Measurements from ENCODE around the gene HSF5. TPM values are rescaled to one million over a fixed set of nuclear protein-coding genes. Genes with fewer than 3 reads are reported as not detected.

The HSF5 gene
- total RNA-seq, 4 donors from 2014 or later, result under 0.01 to 0.13 TPM; not detected in 2

DNA sequence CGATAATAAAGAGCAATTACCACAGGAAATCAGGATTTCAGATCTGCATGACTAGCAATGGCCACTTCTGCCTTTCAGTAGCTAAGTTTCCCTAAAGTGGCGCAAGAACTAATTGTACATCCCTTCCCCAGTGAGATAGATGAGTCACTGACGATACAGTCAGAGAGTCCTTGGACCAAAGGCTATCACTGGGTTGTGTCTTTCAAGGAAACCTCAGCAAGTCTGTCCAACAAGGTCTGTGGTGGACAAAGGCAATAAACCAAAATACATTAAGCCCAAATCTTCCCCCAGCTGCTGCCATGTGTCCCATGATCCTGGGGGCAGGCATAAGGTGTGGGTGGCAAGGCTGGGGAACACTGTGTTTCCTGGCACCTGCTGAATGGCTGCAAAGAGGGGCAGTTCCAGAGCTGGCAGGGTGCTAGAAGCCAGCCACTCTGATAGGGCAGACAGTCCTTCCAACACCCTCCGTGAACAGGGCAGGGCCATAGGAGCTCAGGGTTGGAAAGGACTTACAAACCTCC lies 46.8 kb upstream of the HSF5 start:
- intact Hi-C loops (cut with DNase I), result no loop called here
- H3K9me3 ChIP-seq, result no peaks in the 10 kb centered on the region
- no peaks in the 10 kb centered on the region for H3K27me3 ChIP-seq
- no peak overlapping the region for H3K27ac ChIP-seq (replicated peaks in 1 of 4)
- no peak overlapping the region for H3K4me3 ChIP-seq
- 86% methylated on average over 4 of the region's 4 CpGs for WGBS
- TF ChIP-seq POLR2AphosphoS5 (IDR thresholded peaks at IDR 0.05) (no peak), EP300 (IDR thresholded peaks at IDR 0.05) (no peak), POLR2A (IDR thresholded peaks at IDR 0.05; ENCODE audit: low read depth) (no peak)
- TF ChIP-seq, protein P1, sequence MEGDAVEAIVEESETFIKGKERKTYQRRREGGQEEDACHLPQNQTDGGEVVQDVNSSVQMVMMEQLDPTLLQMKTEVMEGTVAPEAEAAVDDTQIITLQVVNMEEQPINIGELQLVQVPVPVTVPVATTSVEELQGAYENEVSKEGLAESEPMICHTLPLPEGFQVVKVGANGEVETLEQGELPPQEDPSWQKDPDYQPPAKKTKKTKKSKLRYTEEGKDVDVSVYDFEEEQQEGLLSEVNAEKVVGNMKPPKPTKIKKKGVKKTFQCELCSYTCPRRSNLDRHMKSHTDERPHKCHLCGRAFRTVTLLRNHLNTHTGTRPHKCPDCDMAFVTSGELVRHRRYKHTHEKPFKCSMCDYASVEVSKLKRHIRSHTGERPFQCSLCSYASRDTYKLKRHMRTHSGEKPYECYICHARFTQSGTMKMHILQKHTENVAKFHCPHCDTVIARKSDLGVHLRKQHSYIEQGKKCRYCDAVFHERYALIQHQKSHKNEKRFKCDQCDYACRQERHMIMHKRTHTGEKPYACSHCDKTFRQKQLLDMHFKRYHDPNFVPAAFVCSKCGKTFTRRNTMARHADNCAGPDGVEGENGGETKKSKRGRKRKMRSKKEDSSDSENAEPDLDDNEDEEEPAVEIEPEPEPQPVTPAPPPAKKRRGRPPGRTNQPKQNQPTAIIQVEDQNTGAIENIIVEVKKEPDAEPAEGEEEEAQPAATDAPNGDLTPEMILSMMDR (IDR thresholded peaks at IDR 0.05), result no peak
- DNase-seq (ENCODE audit: extremely low spot score), result no peak
- H3K4me1 ChIP-seq, result peaks cover 29 to 43% (median 30%) of the 10 kb centered on the region in 4 donors
- no peaks in the 10 kb centered on the region for H3K36me3 ChIP-seq

- intact Hi-C loops (cut with DNase I), result no loop called here
- Histone ChIP-seq H3K4me1 (peaks cover 26 to 42% (median 28%) of the 10 kb centered on the region in 4 donors), H3K27me3 (no peaks in the 10 kb centered on the region), H3K36me3 (no peaks in the 10 kb centered on the region), H3K27ac (replicated peaks in 1 of 4) (no peak overlapping the region), H3K9me3 (no peaks in the 10 kb centered on the region), H3K4me3 (no peak overlapping the region)
- TF ChIP-seq EP300 (IDR thresholded peaks at IDR 0.05) (no peak), POLR2A (IDR thresholded peaks at IDR 0.05; ENCODE audit: low read depth) (no peak), POLR2AphosphoS5 (IDR thresholded peaks at IDR 0.05) (no peak)
- TF ChIP-seq, protein P1 (IDR thresholded peaks at IDR 0.05), result no peak
- DNase-seq (ENCODE audit: extremely low spot score), result no peak
- WGBS, result 74% methylated on average over 2 of the region's 3 CpGs
Measured at GRCh38 chr17:58534331-58534730, 46.1 kb upstream of the HSF5 start.

GRCh38 chr17:58533616-58534188 lies 45.5 kb upstream of the HSF5 start:
- no peak for TF ChIP-seq POLR2AphosphoS5 (IDR thresholded peaks at IDR 0.05)
- no peak for TF ChIP-seq POLR2A (IDR thresholded peaks at IDR 0.05; ENCODE audit: low read depth)
- TF ChIP-seq, protein P1 (IDR thresholded peaks at IDR 0.05), result no peak
- no peak for TF ChIP-seq EP300 (IDR thresholded peaks at IDR 0.05)
- no peak for DNase-seq (ENCODE audit: extremely low spot score)
- H3K36me3 ChIP-seq, result no peaks in the 10 kb centered on the region
- H3K4me1 ChIP-seq, result peaks cover 21 to 42% (median 27%) of the 10 kb centered on the region in 4 donors
- no peak overlapping the region for H3K27ac ChIP-seq (replicated peaks in 1 of 4)
- H3K9me3 ChIP-seq, result no peaks in the 10 kb centered on the region
- H3K27me3 ChIP-seq, result no peaks in the 10 kb centered on the region
- H3K4me3 ChIP-seq, result no peak overlapping the region
- intact Hi-C loops (cut with DNase I), result no loop called here
- 98% methylated on average over 4 of the region's 5 CpGs for WGBS

GRCh38 chr17:58532555-58532951 lies 44.3 kb upstream of the HSF5 start:
- intact Hi-C loops (cut with DNase I), result no loop called here
- DNase-seq (ENCODE audit: extremely low spot score), result no peak
- Histone ChIP-seq H3K27ac (replicated peaks in 1 of 4) (peak overlapping the region in 1 of 4 donors; percentile 59), H3K36me3 (no peaks in the 10 kb centered on the region), H3K4me3 (peak overlapping the region; percentile 60 to 81 (median 65)), H3K4me1 (peaks cover 25 to 50% (median 33%) of the 10 kb centered on the region in 4 donors), H3K9me3 (no peaks in the 10 kb centered on the region), H3K27me3 (no peaks in the 10 kb centered on the region)
- no peak for TF ChIP-seq EP300 (IDR thresholded peaks at IDR 0.05)
- TF ChIP-seq POLR2A (IDR thresholded peaks at IDR 0.05; ENCODE audit: low read depth), result no peak
- TF ChIP-seq POLR2AphosphoS5 (IDR thresholded peaks at IDR 0.05), result no peak
- TF ChIP-seq, protein P1 (IDR thresholded peaks at IDR 0.05), result no peak
- 60% methylated on average over 2 of the region's 3 CpGs for WGBS

All from esophagus muscularis mucosa (tissue), 4 donors.